HEK293T (cell line): ENCODE results near the gene SRRT.

ENCODE experiments used
- ARNT ChIP-seq: fragments of 450-650 bp; IDR thresholded peaks from 2 replicates; pipeline ENCODE4 v1.6.1; 2017; ENCODE audit warnings: mild to moderate bottlenecking
- BHLHE40 ChIP-seq: fragments of 450-650 bp; IDR thresholded peaks from 2 replicates; pipeline ENCODE4 v1.6.1; 2016; ENCODE audit warnings: mild to moderate bottlenecking, moderate library complexity, borderline replicate concordance
- ELF4 ChIP-seq: fragments of 450-650 bp; IDR thresholded peaks from 2 replicates; pipeline ENCODE4 v1.6.1; 2017; ENCODE audit warnings: antibody characterized with exemption
- FOXA1 ChIP-seq: fragments of 450-650 bp; IDR thresholded peaks from 2 replicates; pipeline ENCODE4 v1.6.1; 2016; ENCODE audit warnings: mild to moderate bottlenecking
- FOXM1 ChIP-seq: fragments of 450-650 bp; IDR thresholded peaks from 2 replicates; pipeline ENCODE4 v1.6.1; 2017; ENCODE audit warnings: mild to moderate bottlenecking, borderline replicate concordance
- TARDBP ChIP-seq: fragments of 450-650 bp; IDR thresholded peaks from 2 replicates; pipeline ENCODE4 v1.6.1; 2016

- TF ChIP-seq BHLHE40, result no peak
- TF ChIP-seq TARDBP, result no peak
- TF ChIP-seq ELF4, result no peak
- no peak for TF ChIP-seq FOXA1
- TF ChIP-seq FOXM1, result no peak
- no peak for TF ChIP-seq ARNT
Observed at GRCh38 chr7:100825751-100826513, 49.0 kb upstream of the SRRT start.
